GM12874 (cell line): ENCODE data around the gene EXTL1.

ENCODE experiments used
- CTCF ChIP-seq: IDR thresholded peaks from 2 replicates; pipeline ENCODE4 v1.5.1; 2011; ENCODE audit warnings: low read depth, mild to moderate bottlenecking, control low read depth, low read length, moderate library complexity; ENCODE audit not compliant: insufficient read depth

Gene EXTL1

DNA sequence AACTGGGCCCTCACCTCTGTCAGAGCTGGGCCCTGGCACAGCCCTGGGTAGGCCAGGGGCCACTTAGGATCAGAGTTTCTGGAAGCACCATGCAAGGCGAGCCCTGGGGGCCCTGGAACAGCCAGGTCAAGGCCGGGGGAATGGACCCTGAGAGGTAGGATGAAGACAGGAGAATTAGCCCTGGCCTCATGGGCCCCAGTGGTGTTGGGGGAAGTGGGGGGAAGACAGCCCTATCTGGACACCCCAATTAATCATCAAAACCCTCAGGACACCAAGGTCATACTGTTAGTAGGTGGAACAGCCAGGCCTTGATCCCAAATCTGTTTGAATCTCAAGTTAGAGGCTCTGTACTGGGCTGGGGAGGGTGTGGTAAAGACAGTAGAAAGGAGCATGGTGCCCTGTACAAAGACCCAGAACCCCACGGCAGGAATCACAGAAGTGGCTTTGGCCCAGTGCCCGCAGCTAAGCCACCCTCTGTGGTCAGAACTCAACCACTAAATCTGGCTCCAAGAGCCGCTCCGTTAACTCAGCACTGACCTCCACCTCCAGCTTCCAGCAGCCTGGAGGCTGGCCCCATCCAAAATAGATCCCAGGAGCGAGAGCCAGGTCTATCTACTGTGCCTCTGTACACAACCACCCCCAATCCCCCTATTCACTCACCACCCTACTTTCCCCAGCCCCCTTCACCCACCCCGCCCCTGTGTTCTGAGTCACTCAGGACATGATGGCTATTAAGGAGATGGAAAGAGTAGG lies 59.9 kb downstream of the EXTL1 start:
- no peak for TF ChIP-seq CTCF

- no peak for TF ChIP-seq CTCF
These were observed 60.4 kb downstream of the EXTL1 start for GRCh38 chr1:26082020-26082350.

DNA sequence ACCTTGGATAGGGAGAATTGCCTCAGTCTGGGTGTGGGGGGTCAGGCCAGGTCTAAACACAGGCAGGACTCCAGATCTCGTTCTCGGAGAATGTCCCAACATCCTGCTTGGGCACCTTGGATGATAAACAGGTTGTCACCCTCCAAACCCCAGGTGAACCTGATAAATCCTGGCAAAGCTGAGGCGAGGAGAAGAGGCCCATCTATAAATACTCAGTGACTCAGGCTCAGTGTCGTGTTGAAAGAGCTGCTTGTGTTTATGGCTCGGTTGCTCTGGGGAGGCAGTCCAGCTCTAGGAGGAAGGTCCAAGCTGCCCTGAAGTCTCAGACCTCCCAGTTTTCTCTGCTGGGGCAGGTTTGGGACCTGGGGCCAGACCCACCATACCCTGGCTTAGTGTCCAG lies 61.6 kb downstream of the EXTL1 start:
- no peak for TF ChIP-seq CTCF

- no peak for TF ChIP-seq CTCF
These were observed 62.6 kb downstream of the EXTL1 start for GRCh38 chr1:26084091-26084561.

DNA sequence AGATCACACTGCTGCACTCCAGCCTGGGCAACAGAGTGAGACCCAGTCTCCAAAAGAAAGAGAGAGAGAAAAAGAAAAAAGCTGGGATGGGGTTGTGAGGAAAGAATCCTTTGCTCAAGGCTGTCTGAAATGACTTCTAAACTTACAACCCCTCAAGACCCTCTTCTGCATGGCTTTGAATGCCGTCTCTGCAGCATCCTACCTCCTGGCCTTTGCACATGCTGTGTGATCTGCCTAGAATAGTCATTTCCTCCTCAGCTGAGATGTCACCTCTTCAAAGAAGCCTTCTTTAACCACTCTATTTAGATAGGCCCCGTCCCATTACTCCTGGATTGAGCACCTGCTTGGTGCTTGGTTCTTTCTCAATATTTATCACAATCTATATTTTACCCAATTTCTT lies 63.3 kb downstream of the EXTL1 start:
- no peak for TF ChIP-seq CTCF
